ENCODE results near the gene COL13A1.

The COL13A1 gene

GRCh38 chr10:69891057-69891617, 89.4 kb downstream of the COL13A1 start:
- H3K4me3 ChIP-seq (ENCODE audit: low read depth, low read length), result no peak overlapping the region
- TF ChIP-seq MAX (IDR thresholded peaks at IDR 0.05; ENCODE audit: low read depth, low read length), result no peak
- no peak for DNase-seq (ENCODE audit: low read depth)

GRCh38 chr10:69892406-69892805, 90.7 kb downstream of the COL13A1 start:
- no peak overlapping the region for H3K4me3 ChIP-seq (ENCODE audit: low read depth, low read length)
- DNase-seq (ENCODE audit: low read depth), result no peak
- TF ChIP-seq MAX (IDR thresholded peaks at IDR 0.05; ENCODE audit: low read depth, low read length) (no peak), CTCF (IDR thresholded peaks at IDR 0.05; ENCODE audit: low read depth, low read length) (no peak), MYC (IDR thresholded peaks at IDR 0.05; ENCODE audit: low read depth, low read length) (no peak), POLR2A (IDR thresholded peaks at IDR 0.05; ENCODE audit: extremely low read depth, insufficient read length) (no peak)

GRCh38 chr10:69892816-69893215, 91.1 kb downstream of the COL13A1 start:
- DNase-seq (ENCODE audit: low read depth), result no peak

GRCh38 chr10:69893271-69893900, 91.7 kb downstream of the COL13A1 start:
- TF ChIP-seq POLR2A (IDR thresholded peaks at IDR 0.05; ENCODE audit: extremely low read depth, insufficient read length) (no peak), CTCF (IDR thresholded peaks at IDR 0.05; ENCODE audit: low read depth, low read length) (no peak), MYC (IDR thresholded peaks at IDR 0.05; ENCODE audit: low read depth, low read length) (no peak), MAX (IDR thresholded peaks at IDR 0.05; ENCODE audit: low read depth, low read length) (no peak)
- H3K4me3 ChIP-seq (ENCODE audit: low read depth, low read length), result no peak overlapping the region
- DNase-seq (ENCODE audit: low read depth), result no peak

More at GRCh38 chr10:69892816-69893215, 91.1 kb downstream of the COL13A1 start:
- TF ChIP-seq MYC (IDR thresholded peaks at IDR 0.05; ENCODE audit: low read depth, low read length) (no peak), CTCF (IDR thresholded peaks at IDR 0.05; ENCODE audit: low read depth, low read length) (no peak), POLR2A (IDR thresholded peaks at IDR 0.05; ENCODE audit: extremely low read depth, insufficient read length) (no peak), MAX (IDR thresholded peaks at IDR 0.05; ENCODE audit: low read depth, low read length) (no peak)
- no peak overlapping the region for H3K4me3 ChIP-seq (ENCODE audit: low read depth, low read length)

- no peak for TF ChIP-seq CTCF (IDR thresholded peaks at IDR 0.05; ENCODE audit: low read depth, low read length)
- no peak for TF ChIP-seq MAX (IDR thresholded peaks at IDR 0.05; ENCODE audit: low read depth, low read length)
- no peak for TF ChIP-seq MYC (IDR thresholded peaks at IDR 0.05; ENCODE audit: low read depth, low read length)
- TF ChIP-seq POLR2A (IDR thresholded peaks at IDR 0.05; ENCODE audit: extremely low read depth, insufficient read length), result no peak
- H3K4me3 ChIP-seq (ENCODE audit: low read depth, low read length), result no peak overlapping the region
- DNase-seq (ENCODE audit: low read depth), result no peak
Observed at GRCh38 chr10:69894156-69894555, 92.5 kb downstream of the COL13A1 start.

- TF ChIP-seq MYC (IDR thresholded peaks at IDR 0.05; ENCODE audit: low read depth, low read length) (no peak), MAX (IDR thresholded peaks at IDR 0.05; ENCODE audit: low read depth, low read length) (no peak)
- no peak overlapping the region for H3K4me3 ChIP-seq (ENCODE audit: low read depth, low read length)
- no peak for DNase-seq (ENCODE audit: low read depth)
Observed at GRCh38 chr10:69895759-69896158, 94.1 kb downstream of the COL13A1 start.
